Sciatic nerve (tissue), 2 donors: ENCODE data around the gene SMARCB1. TPM values are rescaled to one million over a fixed set of nuclear protein-coding genes. Genes with fewer than 3 reads are reported as not detected.

Experiments
- ATAC-seq: fragments of 200-7000 bp; cut with Tn5 transposase; one replicate; pipeline ENCODE4 v1.9.1; 2020; ENCODE audit warnings: mild to moderate bottlenecking, moderate library complexity
- DNase-seq: peaks from one replicate; pipeline ENCODE4 v3.0.0-alpha.2; 2020; ENCODE audit warnings: low spot score
- intact Hi-C: fragments of 100-400 bp; cut with DNase I; formaldehyde crosslinking; loops from one replicate; pipeline ENCODE4 v1.14.2; 2022
- total RNA-seq: library from RNA; stranded (reverse); fragmentation: NEBNext Ultra II Directional; extraction: Animal tissue kit (Norgen Biotek cat#: 25700); gene quantifications from one replicate; pipeline ENCODE4 v1.2.1, GENCODE V29; 2021
- donor health status: DM: no; HTN: no; CAD: no.
- donor health status: DM: no; HTN: no; CAD: no.

The SMARCB1 gene
- total RNA-seq, 1 donor from 2014 or later = 56.2 TPM

DNA sequence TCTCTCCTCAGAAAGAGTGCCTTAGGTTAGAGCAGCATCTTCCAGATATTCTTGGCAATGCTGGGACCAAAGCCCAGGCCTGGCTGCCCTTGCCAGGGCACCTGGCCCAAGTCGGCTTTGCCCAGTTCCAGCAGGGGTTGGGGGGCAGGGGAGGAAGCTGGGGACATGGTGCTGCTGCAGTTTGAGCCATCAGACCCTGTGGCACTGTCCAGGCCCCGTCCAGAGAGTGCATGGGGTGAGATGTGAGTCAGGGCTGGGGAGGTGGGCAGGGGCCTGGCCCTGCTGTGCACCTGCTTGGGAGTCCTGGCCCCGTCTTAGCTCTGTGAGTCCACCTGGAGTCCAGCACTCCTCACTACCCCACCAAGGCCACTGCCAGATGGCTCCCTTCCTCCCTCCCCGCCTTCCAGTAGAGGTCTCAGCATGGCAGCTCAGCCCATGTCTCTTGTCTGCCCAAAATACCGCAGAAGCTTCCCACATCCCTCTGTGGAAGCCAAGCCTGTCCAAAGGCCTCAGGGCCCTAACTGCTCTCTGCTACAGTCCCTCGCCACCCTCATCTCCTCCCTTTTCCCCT, 35.4 kb downstream of the SMARCB1 start:
- intact Hi-C loops = no loop called here
- ATAC-seq = peak; percentile 23
- no peak for DNase-seq

DNA sequence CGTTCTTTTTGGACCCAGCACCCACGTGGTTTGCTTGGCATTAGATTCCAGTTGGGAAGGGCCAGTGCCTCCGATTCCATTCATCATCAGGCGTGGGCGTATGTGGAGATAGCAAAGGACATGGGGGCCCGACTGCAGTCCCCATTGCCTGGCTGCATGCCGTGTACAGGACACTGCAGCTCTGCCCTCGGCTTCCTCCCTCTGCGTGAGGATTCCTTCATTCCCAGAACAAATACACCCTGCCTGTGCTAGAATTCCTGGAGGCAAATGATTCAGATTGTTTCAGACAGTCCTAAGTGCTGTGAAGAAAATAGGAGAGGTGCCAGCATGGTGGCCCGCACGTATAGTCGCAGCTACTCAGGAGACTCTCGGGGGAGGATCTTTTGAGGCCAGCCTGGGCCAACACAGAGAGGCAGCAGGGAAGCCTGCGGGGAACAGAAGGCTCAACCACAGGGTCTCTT, 36.6 kb downstream of the SMARCB1 start:
- intact Hi-C loops = no loop called here
- ATAC-seq = no peak
- DNase-seq = no peak

DNA sequence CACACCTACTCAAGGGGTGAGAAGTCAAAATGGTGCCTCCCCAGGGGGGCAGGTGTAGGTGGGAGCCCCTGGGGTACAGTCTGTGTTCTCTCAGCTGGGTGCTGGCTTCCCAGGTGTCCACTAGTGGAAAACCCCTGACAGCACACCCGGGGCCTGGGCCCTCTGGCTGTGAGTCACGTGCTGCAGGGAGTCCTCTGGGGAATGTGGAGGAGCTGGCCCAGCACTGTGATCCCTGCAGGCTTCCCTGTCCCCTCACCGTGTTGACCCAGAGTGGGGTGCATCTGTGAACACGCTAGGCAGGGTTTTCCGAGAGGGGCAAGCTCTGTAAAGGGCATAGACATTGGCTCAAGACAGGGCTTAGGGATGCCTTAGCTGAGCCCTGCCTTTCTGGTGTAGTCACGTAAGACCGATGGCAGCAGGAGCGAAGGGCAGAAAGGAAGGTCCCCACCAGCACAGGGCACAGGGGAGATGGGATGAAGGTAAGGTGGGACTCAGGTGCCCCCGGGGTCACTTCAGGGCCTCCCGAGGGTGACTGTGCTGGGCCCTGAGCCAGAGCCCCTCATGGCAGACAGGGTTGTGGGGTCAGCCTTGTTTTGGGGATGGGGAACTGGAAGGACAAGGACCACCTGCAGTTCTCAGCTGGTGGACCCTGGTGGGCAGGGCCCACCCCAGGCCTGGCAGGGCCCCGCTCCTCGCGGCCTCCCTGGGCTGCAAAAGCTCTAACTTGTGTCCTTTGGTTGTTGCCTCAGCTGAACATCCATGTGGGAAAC, 37.9 kb downstream of the SMARCB1 start:
- intact Hi-C loops = no loop called here
- ATAC-seq = no peak
- no peak for DNase-seq

DNA sequence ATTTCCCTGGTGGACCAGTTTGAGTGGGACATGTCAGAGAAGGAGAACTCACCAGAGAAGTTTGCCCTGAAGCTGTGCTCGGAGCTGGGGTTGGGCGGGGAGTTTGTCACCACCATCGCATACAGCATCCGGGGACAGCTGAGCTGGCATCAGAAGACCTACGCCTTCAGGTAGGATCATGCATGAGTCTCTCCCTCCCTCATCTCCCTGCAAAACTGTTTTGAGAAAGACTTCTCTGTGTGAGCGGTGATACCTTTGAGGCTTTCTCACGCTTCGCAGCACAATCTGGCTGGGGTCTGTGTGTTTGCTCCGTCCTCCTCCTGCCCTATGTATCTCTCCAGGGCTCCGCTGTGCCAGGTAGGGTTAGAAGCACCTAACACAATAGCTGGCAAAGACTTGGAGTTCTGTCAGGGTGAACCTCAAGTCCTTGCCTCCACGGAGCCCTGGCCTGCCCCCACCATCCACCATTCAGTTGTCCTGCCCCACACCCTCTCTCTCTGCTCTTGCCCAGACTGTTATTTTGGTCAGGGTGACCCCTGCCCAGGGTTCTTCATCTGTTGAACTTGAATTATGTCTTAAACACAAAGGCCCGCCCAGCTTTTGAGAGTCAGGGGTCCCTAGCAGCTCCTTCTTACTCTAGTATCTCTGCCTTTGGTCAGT, 38.6 kb downstream of the SMARCB1 start:
- DNase-seq (no peak), ATAC-seq (no peak)
- intact Hi-C loops = no loop called here

DNA sequence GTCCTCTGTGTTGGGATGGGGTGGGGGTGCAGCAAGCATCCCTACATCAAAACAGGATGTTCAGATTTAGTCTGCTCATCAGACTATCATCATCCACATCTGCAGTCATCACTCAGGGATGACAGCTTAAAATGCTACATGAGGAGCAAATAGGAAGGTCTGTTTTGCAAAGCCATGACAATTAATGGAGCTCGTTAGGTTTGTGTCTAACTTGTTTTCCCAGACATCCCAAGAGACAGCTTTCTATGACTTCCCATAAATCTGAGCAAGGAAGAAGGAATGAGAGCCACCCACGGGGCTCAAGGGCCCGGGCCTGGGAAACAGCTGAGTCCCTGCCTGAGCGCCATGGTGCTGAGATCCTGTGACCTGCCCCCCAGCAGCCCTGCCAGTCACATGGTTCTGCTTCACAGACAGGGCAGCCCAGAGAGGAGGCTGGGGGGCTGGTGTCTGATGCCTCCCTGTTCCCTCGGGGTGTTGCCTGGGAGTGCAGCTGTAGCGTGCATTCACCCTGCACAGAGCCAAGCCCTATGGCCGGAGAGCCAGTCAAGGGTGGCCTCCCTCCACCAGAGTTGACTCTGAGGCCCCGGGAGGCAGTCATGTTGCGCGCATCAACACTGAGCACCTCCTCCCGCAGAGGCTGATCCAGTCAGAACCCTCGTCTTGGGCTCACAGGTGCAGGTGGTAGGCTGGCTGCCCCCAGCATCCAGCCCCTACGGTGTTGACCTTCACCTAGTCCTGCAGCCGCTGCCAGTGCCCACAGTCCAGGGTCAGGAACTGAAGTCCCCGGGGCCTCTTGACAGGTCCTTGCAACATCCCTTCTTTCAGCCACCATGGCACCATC, 40.0 kb downstream of the SMARCB1 start:
- no peak for ATAC-seq
- intact Hi-C loops = no loop called here
- no peak for DNase-seq

DNA sequence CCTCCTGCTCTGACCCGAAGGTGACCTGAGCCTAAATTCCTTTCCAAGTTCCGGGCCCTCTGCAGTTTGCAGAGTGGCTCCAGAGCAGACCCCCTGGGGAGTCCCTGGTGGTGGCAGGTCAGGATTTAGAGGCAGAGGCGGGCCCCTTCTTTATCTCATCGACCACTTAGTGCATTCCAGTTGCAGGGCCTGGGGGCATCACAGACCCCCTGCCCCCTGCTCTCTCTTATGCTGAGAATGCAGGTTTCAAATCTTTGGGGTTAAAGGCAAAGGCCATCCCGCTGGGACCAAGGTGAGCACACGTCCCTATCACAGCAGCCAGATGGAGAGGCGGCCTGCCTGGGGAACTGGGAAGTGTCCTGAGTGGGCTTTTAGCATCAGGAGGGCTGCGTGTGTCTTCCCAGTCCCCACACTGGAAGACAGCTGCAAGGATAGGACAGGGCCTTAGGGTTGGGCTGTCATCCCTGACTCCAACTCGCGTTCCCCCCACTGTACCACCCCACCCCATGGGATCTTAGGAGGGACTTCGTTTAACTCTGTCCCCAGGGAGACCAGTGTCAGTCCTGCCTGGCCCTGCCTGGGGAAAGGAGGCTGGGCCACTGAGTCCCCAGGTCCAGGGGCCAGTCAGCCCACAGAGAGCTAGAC, 40.7 kb downstream of the SMARCB1 start:
- DNase-seq = no peak
- ATAC-seq = no peak
- intact Hi-C loops = no loop called here

DNA sequence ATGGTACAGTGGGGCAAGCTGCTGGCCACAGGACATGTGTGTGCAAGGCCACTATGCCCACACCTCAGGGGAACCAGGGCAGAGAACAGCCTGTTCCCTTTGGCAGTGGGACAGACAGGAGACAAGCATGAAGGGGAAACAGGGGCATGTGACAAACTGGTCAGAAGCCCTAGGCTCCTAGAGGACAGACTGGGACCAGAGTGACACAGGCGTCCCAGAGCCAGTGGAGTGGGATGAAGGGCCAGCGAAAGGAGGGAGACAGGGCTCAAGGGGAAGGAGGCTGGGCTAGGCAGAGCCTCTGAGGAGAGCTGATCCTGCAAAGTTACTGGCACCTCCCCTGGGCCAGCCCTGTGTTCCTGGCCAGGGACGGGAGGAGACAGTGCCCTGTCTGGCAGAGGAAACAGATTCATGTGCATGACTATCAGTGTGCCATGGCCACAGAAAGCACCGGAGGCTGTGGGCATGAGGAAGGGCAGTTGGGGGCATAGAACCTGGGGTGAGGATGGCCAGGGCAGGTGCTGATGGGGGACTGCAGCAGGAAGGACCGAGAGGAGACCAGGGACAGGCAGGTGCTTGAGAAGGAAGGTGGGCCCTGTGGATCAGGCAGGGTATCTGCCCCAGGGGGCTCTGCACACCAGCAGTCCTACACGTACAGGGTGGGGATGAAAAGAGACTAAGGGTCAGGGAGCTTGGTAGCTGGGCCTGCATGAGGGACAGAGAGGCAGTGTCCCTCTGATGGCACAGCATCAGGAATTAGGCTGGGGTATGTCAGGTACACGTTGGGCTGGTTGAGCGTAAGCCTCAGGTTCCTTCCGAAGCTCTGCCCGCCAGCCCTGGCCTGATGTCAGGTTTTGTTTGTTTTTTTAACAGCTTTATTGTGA, 42.3 kb downstream of the SMARCB1 start:
- intact Hi-C loops = no loop called here
- DNase-seq = no peak
- peak; percentile 15 for ATAC-seq

DNA sequence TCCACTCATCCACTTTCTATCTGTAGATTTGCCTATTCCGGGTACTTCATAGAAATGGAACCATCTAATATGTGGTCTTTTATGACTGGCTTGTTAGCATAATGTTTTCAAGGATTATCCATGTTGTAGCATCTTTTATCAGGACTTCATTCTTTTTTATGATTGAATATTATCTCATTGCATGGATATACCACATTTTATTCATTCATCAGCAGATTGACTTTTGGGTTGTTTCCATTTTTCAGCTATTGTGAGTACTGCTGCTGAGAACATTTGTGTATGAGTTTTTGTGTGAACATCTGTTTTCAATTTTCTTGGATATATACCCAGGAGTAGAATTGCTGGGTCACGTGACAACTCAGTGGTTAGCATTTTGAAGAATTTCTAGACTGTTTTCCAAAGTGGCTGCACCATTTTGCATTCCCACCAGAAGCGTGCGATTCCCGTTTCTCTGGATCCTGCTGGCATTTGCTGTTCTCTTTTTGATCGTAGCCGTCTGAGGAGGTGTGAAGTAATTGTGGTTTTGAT, 43.1 kb downstream of the SMARCB1 start:
- ATAC-seq = peak; percentile 60
- peak; percentile 42 for DNase-seq

DNA sequence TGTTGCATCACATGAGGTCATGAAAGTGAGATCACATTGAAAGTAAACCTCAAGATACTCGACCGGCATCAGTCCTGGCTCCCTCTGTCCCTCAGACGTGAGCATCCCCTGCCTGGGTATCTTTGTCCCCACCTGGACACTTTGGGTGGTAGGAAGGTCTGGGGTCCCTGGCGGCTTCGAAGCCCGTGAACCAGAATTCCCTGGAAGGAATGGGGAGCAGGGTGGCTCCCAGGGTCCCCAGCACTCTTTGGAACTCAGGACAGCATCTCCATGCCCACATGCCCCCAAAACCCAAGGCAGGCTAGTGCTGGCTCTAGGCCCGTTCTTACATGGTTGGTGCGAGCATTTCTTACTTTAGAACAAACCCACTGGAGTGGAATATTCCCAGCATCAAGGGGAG, 44.5 kb downstream of the SMARCB1 start:
- ATAC-seq (no peak), DNase-seq (peak; percentile 47)
- intact Hi-C loops = no loop called here

More for the DNA sequence above, 43.1 kb downstream of the SMARCB1 start:
- intact Hi-C loops = no loop called here

DNA sequence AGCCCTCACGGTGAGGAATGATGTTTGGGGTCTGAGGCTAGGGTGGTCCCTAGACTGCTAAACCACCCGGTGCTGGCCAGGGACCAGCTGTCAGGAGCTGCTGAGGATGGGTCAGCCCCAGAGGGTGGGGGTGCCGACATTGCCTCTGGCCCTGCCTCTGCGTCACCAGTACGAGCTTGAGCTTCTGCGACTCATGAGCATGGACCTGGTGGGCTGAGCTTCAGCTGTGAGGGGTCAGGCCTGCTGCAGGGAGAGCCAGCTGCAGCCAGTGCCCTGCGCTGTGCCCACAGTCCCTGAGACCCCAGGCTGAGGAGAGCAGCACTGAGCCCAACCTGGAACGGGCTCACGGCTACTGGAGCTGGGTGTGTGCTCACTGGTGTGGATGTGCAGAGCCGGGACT, 45.0 kb downstream of the SMARCB1 start:
- DNase-seq = peak; percentile 47
- ATAC-seq = no peak
- intact Hi-C loops = no loop called here

DNA sequence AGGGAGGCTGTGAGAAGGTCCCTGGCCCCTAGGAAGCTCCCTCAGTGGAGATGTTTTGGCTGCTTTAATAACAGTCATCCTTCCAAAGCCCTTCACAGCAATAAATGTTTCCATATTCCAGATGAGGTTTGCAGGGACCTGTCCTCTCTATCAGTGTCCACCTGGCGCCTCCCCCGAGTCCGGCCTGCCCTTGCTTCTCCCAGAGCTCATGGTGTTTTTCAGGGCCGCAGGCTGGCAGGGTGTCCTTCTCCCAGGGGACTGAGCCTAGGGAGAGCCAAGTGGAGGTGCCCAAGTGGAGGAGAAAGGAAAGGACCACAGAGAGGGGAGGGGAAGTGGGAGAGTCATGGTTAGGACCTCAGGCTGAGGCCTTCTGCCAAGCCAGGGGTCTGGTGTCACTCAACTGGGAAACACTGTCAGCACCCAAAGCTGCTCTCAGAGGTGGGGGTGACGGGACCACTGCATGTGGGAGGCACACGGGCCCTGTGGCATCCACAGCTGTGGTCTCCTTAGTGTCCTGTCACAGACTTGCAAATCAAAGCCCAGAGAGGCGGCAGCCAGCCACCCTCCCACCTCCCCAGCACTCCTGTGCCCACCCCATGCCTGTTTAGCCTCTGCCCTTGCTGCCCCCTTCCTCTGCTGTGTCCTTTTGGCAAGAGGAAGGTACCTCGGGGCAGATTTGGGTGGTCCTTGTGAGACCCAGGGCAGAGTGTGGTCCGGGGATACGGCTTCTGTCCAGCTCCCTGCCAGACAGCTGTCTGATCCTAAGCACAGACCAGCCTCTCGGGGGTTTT, 45.7 kb downstream of the SMARCB1 start:
- intact Hi-C loops = no loop called here
- no peak for ATAC-seq
- DNase-seq = peak; percentile 45

DNA sequence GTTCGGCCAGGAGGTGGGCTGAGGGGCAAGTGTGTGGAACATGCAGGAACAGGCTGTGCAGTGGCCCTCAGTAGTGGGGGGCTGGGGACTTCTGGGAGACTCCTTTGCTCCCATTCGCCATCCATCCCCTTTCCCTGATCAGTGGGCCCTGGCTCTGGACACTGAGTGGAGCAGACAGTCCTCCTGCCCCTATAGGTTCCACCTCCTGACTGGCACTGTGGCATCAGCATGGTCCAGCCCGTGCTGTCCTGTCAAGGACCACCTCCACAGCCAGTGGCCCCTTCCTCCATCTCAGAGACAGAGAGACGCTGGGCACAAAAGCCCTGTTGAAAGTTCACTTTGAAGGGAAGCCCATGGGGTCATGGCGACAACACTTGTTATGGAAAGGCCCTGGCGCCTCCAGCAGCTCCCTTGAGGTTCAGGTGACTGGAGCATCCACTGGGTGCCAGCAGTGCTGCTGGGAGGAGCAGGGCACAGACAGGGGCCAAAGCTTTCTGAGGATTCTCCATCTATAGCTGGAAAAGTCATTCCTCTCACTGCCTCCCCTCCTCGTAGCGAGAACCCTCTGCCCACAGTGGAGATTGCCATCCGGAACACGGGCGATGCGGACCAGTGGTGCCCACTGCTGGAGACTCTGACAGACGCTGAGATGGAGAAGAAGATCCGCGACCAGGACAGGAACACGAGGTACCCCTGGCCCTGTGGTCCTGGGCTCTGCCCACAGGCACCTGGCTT, 46.4 kb downstream of the SMARCB1 start:
- no peak for ATAC-seq
- intact Hi-C loops = no loop called here
- DNase-seq = peak; percentile 53

DNA sequence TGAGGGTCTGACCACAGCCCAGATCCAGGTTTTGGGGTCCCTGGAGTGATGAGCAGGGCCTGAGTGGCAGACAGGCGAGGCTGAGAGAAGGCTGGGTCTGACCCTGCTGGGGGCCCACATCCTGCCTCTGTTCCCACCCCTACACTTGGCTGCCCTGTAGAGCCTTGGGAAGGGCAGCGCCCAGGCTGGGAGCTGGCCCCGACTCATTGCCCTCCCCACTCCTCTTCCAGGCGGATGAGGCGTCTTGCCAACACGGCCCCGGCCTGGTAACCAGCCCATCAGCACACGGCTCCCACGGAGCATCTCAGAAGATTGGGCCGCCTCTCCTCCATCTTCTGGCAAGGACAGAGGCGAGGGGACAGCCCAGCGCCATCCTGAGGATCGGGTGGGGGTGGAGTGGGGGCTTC, 47.1 kb downstream of the SMARCB1 start:
- peak; percentile 55 for DNase-seq
- ATAC-seq = no peak
- intact Hi-C loops = no loop called here

DNA sequence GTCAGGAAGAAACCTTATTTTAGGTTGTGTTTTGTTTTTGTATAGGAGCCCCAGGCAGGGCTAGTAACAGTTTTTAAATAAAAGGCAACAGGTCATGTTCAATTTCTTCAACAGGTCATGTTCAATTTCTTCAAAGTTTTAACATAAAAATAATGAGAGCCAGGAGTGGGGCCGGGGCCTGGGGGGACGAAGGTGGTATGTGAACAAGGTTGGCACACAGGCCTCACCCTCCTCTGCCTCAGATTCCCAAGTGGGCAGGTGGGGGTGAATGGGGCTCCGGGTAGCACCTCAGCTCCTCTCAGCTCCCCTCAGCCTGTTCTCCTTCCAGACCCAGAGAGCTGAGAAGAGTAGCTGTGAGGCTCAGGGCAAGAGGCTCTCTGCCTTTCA, 47.6 kb downstream of the SMARCB1 start:
- DNase-seq (peak; percentile 51), ATAC-seq (no peak)
- intact Hi-C loops = no loop called here

DNA sequence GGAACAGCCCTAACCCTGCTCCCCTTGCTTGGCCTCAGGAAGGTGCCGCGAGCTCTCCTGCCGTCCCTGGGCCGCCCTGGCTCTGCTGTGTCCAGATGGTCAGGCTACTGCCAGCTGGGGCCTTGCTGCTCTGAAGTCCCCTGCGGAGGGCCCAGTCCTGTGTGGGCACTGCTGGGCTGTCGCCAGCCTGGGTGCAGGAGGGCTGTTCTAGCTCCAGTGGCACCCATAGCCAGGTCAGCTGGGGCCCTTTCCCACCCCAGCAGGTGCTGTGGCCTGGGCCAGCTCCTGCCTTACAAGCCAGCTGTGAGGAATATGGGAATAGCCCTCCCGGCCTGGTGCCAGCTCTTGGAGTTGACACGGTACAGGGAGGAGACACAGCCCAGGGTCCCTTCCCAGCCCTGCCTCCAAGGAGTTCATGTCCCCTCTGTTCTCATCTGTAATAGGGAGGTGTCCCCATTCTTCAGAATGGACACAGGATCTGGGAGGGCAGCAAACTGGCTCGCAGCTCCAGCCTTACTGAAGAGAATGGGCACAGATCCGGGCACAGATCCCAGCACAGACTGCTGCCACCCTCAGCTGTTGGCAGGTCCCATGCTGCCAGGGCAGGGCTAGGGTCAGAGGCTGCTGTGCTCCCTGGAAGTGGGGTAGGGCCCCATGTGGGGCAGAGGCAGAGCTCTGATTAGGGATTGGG, 48.2 kb downstream of the SMARCB1 start:
- DNase-seq (peak; percentile 56), ATAC-seq (no peak)
- intact Hi-C loops = loop anchor here (5.0 kb wide), 1 partner anchor 58 kb away; no protein-coding TSS in a partner anchor
